Measurements from ENCODE around the gene GPR84. TPM values are rescaled to one million over a fixed set of nuclear protein-coding genes. Genes with fewer than 3 reads are reported as not detected.

GPR84 gene
- total and polyA plus RNA-seq, 9 of the 15 experiments (the other 6 are each of a cell fraction or from before 2014, with no cell fraction given): 0.07 to 0.18 (median 0.11) TPM; not detected in 5

GRCh38 chr12:54337280-54337842 is 26.9 kb downstream of the GPR84 start (continued):
- peak in 1 of 2 experiments; percentile 41; a peak in 1 of 4 replicates for TF ChIP-seq ZNF318 (IDR thresholded peaks at IDR 0.05; ENCODE audit: borderline replicate concordance in 1 of 2, low read depth in 1 of 2)
- TF ChIP-seq POLR2H (tag; IDR thresholded peaks at IDR 0.05; ENCODE audit: low read depth): peak; percentile 28; the same call in 1 of the 2 replicates
- peak; percentile 80 for TF ChIP-seq HDAC2 (IDR thresholded peaks at IDR 0.05)
- TF ChIP-seq DPF2 (IDR thresholded peaks at IDR 0.05): peak; percentile 92
- TF ChIP-seq ZSCAN32 (CRISPR knock-in tag; IDR thresholded peaks at IDR 0.05): no peak
- peak; percentile 85 for TF ChIP-seq TCF3 (CRISPR knock-in tag; IDR thresholded peaks at IDR 0.05)
- TF ChIP-seq GATA2 (CRISPR knock-in tag; IDR thresholded peaks at IDR 0.05): peak; percentile 72
- TF ChIP-seq KDM1A (IDR thresholded peaks at IDR 0.05): peak; percentile 70 to 78; a peak in 2 of 4 replicates
- no peak for TF ChIP-seq XRCC3 (IDR thresholded peaks at IDR 0.05)
- peak in 1 of 2 experiments; percentile 41; a peak in 1 of 4 replicates for TF ChIP-seq RCOR1 (IDR thresholded peaks at IDR 0.05; ENCODE audit: borderline replicate concordance in 1 of 2, low read depth in 2 of 2, low read length in 2 of 2)
- TF ChIP-seq MIER1 (IDR thresholded peaks at IDR 0.05; ENCODE audit: low read depth): no peak
- TF ChIP-seq CBX3 (IDR thresholded peaks at IDR 0.05; ENCODE audit: borderline replicate concordance in 1 of 2, low read length in 2 of 2): no peak
- TF ChIP-seq MLLT1 (IDR thresholded peaks at IDR 0.05): peak; percentile 25 to 53; a peak in 1 of 4 replicates
- no peak for TF ChIP-seq IRF9 (tag; IDR thresholded peaks at IDR 0.05)
- no peak for TF ChIP-seq SMARCB1 (IDR thresholded peaks at IDR 0.05; ENCODE audit: insufficient read length, low read depth)
- peak; percentile 53 for TF ChIP-seq RNF2 (IDR thresholded peaks at IDR 0.05)

Data from K562 (cell line).